Posterior vena cava (tissue), 2 donors: ENCODE measurements around the gene KCNQ5. TPM values are rescaled to one million over a fixed set of nuclear protein-coding genes. Genes with fewer than 3 reads are reported as not detected.
"Not testable (repeated sequence)": the region's sequence is repeated elsewhere in the genome, so short reads cannot be mapped to it uniquely, and the experiment has no call there.

Experiments used
- DNase-seq: peaks from one replicate; pipeline ENCODE4 v3.0.0-alpha.2; 2020; ENCODE audit warnings: low spot score
- intact Hi-C, 2 donors: fragments of 100-400 bp; cut with DNase I; formaldehyde crosslinking; loops; one replicate each; pipeline versions ENCODE4 v1.14.1 to v1.14.2; 2022 to 2023
- total RNA-seq, 2 donors: library from RNA; stranded (reverse); fragmentation: NEBNext Ultra II Directional; extraction: Animal tissue kit (Norgen Biotek cat#: 25700); gene quantifications; one replicate each; pipeline ENCODE4 v1.2.1, GENCODE V29; 2021
- donor health status: DM: yes; HTN: yes; CAD: no.
- donor health status: DM: yes; HTN: yes; CAD: no.

Gene KCNQ5
- total RNA-seq, 2 donors from 2014 or later: 1.3 to 4.0 TPM

GRCh38 chr6:72954716-72955115 lies 332.9 kb downstream of the KCNQ5 start:
- DNase-seq: no peak
- intact Hi-C loops: no loop called here

- intact Hi-C loops: no loop called here
- DNase-seq: no peak
Observed at GRCh38 chr6:72955666-72956065, 333.8 kb downstream of the KCNQ5 start.

GRCh38 chr6:72956272-72956671 lies 334.4 kb downstream of the KCNQ5 start:
- no peak for DNase-seq
- intact Hi-C loops: no loop called here

GRCh38 chr6:72959821-72960220 lies 338.0 kb downstream of the KCNQ5 start:
- no peak for DNase-seq
- intact Hi-C loops: no loop called here

- intact Hi-C loops: no loop called here
- DNase-seq: no peak
Observed at GRCh38 chr6:72963946-72964345, 342.1 kb downstream of the KCNQ5 start.

GRCh38 chr6:72966628-72967280 lies 344.9 kb downstream of the KCNQ5 start:
- intact Hi-C loops: no loop called here
- no peak for DNase-seq

GRCh38 chr6:72967329-72967728 lies 345.5 kb downstream of the KCNQ5 start:
- DNase-seq: no peak
- intact Hi-C loops: no loop called here

- intact Hi-C loops: no loop called here
- no peak for DNase-seq
Observed at GRCh38 chr6:72968704-72969103, 346.8 kb downstream of the KCNQ5 start.

- DNase-seq: no peak
- intact Hi-C loops: no loop called here
Observed at GRCh38 chr6:72969666-72970065, 347.8 kb downstream of the KCNQ5 start.

- intact Hi-C loops: no loop called here
- no peak for DNase-seq
Observed at GRCh38 chr6:72972579-72972978, 350.7 kb downstream of the KCNQ5 start.

GRCh38 chr6:72974276-72974675 lies 352.4 kb downstream of the KCNQ5 start:
- intact Hi-C loops: no loop called here
- no peak for DNase-seq

- intact Hi-C loops: no loop called here
- DNase-seq: no peak
Observed at GRCh38 chr6:72975352-72975752, 353.5 kb downstream of the KCNQ5 start.

- intact Hi-C loops: no loop called here
- DNase-seq: no peak
Observed at GRCh38 chr6:72976484-72976883, 354.6 kb downstream of the KCNQ5 start.

- no peak for DNase-seq
- intact Hi-C loops: no loop called here
Observed at GRCh38 chr6:72977114-72977513, 355.2 kb downstream of the KCNQ5 start.

GRCh38 chr6:72978808-72979207 lies 356.9 kb downstream of the KCNQ5 start:
- intact Hi-C loops, DNase-seq: not testable (repeated sequence)

GRCh38 chr6:72984189-72984831 lies 362.4 kb downstream of the KCNQ5 start:
- intact Hi-C loops, DNase-seq: not testable (repeated sequence)

- intact Hi-C loops: no loop called here
- no peak for DNase-seq
Observed at GRCh38 chr6:72984981-72985665, 363.3 kb downstream of the KCNQ5 start.

- no peak for DNase-seq
- intact Hi-C loops: no loop called here
Observed at GRCh38 chr6:72987301-72987700, 365.4 kb downstream of the KCNQ5 start.

GRCh38 chr6:72999995-73000394 lies 378.1 kb downstream of the KCNQ5 start:
- DNase-seq: no peak
- intact Hi-C loops: no loop called here

GRCh38 chr6:73000460-73000859 lies 378.6 kb downstream of the KCNQ5 start:
- DNase-seq: no peak
- intact Hi-C loops: no loop called here

GRCh38 chr6:73002588-73002987 lies 380.7 kb downstream of the KCNQ5 start:
- no peak for DNase-seq
- intact Hi-C loops: no loop called here
